Stimulated activated naive CD8-positive, alpha-beta T cell treated with anti-CD3 and anti-CD28 coated beads, Interleukin-15, amount 100 ng/mL, for 72 hours (primary cell): ENCODE measurements around the gene DRGX.

Experiments used
- ATAC-seq: fragments of 150-1000 bp; cut with Tn5 transposase; 2 replicates; pipeline ENCODE4 v1.10.0; 2021; ENCODE audit warnings: mild to moderate bottlenecking, moderate library complexity
- DNase-seq, 2 donors: peaks; one replicate each; pipeline ENCODE4 v3.0.0; 2021 to 2022
- H3K27ac Mint-ChIP-seq, 2 donors: one replicate each; pipeline ENCODE4 v1.8.0; 2022; ENCODE audit warnings: mild to moderate bottlenecking in 2 of 2, mixed read lengths in 2 of 2, moderate library complexity in 2 of 2
- H3K27me3 Mint-ChIP-seq: one replicate; pipeline ENCODE4 v1.8.0; 2022; ENCODE audit warnings: mixed read lengths
- H3K4me1 Mint-ChIP-seq: one replicate; pipeline ENCODE4 v1.8.0; 2022; ENCODE audit warnings: mild to moderate bottlenecking, mixed read lengths
- H3K4me3 Mint-ChIP-seq, 2 donors: one replicate each; pipeline ENCODE4 v1.8.0; 2022; ENCODE audit warnings: mild to moderate bottlenecking in 2 of 2, mixed read lengths in 2 of 2, moderate library complexity in 1 of 2
- H3K9me3 Mint-ChIP-seq, 2 donors: one replicate each; pipeline ENCODE4 v1.8.0; 2022; ENCODE audit warnings: mixed read lengths in 2 of 2

Gene DRGX

DNA sequence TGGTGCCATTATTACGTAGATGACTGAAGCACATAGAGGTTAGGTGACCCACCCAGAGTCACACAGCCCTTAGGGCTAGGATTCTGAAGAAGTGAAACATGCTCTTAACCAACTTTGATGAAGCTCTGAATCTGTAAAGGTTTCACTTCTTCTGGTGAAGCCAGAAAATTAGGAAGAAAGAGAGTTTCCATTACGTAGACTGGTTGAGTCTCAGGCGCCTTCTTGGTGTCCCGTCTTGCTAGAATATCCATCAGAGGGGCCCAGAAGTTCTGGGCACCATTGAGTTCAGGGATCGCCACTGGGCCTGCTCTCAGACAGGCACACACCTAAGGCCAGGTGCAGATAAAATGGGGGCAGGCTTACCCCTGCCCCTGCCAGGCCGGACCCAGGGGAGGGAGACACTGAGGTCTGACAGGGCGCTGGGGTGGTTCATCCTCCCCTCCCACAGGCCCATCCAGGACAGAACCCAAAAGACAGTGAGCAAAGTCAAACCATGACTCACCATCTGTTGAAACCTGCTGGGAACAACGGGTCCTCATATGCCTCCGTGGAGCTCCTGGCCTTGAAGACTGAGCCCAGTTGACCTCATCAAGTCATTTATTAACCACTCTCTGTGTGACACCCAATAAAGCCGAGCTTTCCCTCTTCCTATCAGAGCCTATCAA lies 33.2 kb downstream of the DRGX start:
- DNase-seq (no peak), ATAC-seq (no peak)
- no peak overlapping the region for H3K27ac Mint-ChIP-seq
- no peaks in the 10 kb centered on the region for H3K9me3 Mint-ChIP-seq
- H3K27me3 Mint-ChIP-seq, result peaks cover 18% of the 10 kb centered on the region
- no peak overlapping the region for H3K4me3 Mint-ChIP-seq
- no peaks in the 10 kb centered on the region for H3K4me1 Mint-ChIP-seq

DNA sequence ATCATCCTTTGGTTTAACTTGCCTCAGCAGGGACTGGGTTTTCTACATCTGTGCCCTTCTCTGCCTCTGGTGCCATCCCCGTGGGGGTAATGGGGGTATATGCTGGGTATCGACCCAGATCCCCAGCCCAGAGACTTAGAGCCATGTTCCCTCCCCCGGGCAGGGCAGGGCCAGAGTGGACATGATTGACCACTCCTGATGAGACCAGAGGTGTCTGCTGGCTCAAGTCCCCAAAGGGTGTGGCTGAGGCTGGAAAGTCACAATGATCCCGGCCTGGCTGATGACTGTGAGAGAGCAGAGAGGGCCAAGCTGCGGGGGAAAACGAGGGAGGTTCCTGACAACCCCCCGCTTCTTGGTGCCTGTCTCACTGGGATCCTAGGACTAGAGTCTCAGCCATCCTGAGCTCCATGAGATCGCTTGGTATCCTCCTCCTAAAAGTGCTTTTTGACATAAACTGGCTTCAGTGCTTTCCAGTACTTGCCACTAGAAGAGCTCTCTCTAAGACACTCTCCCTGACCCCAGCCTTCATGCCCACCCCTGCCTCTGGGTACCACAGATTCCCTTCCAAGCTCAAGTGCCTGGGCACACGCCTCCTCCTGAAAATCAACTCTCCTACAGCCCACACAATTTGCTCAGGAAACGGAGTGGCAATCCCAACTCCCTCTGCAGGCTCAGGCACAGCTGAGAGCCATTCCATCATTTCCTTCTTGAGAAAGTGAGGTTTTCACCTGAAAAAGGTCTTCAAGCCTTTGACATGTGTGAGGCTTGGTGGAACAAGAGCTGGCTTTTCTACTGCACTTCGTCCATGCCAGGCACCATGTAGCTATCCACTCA lies 33.9 kb downstream of the DRGX start:
- DNase-seq, result no peak
- H3K4me1 Mint-ChIP-seq, result no peaks in the 10 kb centered on the region
- H3K27me3 Mint-ChIP-seq, result peaks cover 18% of the 10 kb centered on the region
- no peak overlapping the region for H3K27ac Mint-ChIP-seq
- no peaks in the 10 kb centered on the region for H3K9me3 Mint-ChIP-seq
- ATAC-seq, result no peak
- H3K4me3 Mint-ChIP-seq, result no peak overlapping the region

DNA sequence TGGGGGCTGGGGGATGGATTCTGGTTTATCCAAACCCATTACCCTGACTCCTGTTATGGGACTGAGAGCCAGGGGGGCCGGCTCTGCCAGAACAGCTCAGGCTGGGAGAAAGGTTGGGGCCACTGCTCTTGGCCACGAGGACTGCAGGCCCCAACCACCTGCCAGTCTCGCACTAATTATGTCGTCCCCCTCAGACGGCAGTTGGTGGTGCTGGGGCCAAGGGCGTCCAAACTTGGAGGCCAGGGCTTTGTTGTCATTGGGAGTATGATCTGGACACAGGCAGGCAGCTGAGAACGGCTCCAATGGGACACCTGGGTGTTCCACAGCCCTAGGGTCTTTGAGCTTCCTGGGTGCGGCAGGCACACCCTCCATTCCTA lies 34.7 kb downstream of the DRGX start:
- Mint-ChIP-seq H3K27ac (no peak overlapping the region), H3K4me1 (no peaks in the 10 kb centered on the region), H3K9me3 (no peaks in the 10 kb centered on the region), H3K27me3 (peaks cover 18% of the 10 kb centered on the region), H3K4me3 (no peak overlapping the region)
- ATAC-seq, result no peak
- no peak for DNase-seq

DNA sequence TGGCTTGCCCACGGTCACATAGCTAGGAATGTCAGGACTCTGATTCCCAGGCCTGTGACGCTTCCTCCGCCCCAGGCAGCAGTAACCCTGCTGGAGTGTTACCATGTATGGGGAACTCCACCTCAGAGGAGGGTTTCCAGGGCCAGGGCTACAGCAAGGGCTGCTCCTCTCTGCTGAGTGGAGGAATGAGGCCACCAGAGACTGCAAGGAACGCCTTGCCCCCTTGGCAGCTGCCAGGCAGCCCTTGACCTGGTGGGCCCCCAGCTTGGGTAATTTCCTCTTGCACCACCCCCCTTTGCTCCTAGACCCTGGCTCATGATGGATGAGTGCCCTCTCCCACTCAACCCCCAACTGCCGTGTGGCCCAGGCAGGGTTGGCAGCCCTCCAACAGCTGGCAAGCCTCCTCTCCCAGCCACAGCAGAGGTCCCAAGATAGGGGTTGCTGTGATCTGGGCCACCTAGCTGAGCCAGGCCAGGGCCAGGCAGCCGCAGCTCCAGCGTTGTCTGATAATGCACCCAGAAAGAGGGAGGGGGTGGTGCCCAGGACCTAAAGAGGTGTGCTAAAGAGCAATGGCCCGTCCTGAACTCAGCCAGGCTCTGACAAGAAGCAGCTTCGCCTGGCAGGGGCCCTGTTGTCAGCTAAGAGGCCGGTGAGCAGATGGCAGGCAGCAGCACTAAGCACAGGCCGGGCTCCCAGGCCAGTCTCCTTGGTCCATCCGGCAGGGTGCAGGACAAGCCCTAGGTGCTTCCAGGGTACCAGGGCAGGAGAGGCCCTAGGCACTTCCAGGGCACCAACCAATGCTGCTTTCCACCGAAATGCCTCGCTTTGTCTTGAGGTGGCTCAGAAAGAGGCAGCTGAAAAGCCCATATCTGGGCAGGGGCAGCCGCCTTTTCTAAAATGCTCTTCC lies 35.4 kb downstream of the DRGX start:
- peaks cover 18% of the 10 kb centered on the region for H3K27me3 Mint-ChIP-seq
- DNase-seq (no peak), ATAC-seq (no peak)
- no peaks in the 10 kb centered on the region for H3K9me3 Mint-ChIP-seq
- H3K4me1 Mint-ChIP-seq, result no peaks in the 10 kb centered on the region
- no peak overlapping the region for H3K4me3 Mint-ChIP-seq
- no peak overlapping the region for H3K27ac Mint-ChIP-seq

DNA sequence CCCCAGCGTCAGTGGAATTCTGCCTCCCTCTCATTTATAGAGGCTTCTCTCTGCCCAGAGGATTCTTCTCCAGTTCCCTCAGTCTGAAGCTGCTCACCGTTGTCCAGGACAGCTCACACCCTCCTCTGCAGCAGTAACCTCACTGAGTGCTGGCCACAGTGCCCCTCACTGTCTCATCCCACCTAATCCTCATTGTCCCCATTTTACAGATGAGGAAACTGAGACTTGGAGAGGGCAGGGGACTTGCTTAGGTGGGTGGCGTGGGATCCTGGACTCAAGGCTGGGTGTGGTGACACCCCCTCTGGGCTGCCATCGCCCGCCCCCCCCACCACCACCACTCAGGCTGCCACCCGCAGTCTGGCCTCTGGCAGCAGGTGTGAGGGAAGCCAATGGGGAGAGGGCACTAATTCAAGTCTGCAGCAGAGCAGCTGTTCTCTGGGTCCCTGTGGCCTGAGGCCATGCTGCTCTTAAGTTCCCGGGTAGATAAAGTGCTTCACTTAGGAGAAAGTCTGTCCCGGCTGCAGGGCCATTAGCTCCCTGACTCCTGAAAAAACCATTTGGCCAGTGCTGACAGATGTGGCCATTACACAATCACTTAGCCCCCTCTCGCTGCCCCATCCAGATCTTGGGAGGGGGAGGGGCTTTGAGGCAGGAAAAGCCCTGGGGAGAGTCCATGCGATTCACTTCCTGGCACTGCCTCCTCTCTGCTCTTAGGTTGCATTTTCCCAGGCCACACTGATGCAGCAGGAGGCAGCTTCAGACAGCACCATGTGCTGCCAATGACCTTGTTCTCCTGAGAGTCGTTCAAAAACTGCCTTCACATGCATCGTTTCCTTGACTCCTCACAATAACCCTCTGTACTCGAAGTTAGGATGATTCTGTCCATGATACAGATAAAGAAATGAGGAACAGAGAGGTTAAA lies 36.3 kb downstream of the DRGX start:
- peaks cover 18% of the 10 kb centered on the region for H3K27me3 Mint-ChIP-seq
- ATAC-seq, result no peak
- H3K27ac Mint-ChIP-seq, result no peak overlapping the region
- H3K4me1 Mint-ChIP-seq, result no peaks in the 10 kb centered on the region
- H3K4me3 Mint-ChIP-seq, result no peak overlapping the region
- H3K9me3 Mint-ChIP-seq, result no peaks in the 10 kb centered on the region
- no peak for DNase-seq

DNA sequence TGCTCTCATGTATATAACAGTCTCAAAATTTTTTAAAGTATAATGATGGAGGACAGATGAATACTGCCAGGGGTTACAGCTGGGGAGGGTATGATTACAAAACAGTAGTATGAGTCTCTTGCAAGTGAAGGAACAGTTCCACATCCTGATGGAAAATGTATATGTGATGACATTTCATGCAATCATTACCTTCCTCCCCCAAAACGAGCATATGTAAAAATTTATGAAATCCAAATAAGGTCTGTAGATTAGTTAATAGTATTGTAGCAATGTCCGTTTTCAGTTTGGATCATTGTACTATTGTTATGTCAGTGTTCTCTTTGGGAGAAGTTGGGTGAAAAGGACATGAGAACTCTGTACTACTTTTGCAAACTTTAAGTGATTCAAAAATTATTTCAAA lies 38.0 kb downstream of the DRGX start:
- no peak for DNase-seq
- Mint-ChIP-seq H3K4me1 (no peaks in the 10 kb centered on the region), H3K9me3 (no peaks in the 10 kb centered on the region), H3K4me3 (no peak overlapping the region), H3K27ac (no peak overlapping the region), H3K27me3 (peaks cover 17% of the 10 kb centered on the region)
- ATAC-seq, result no peak

DNA sequence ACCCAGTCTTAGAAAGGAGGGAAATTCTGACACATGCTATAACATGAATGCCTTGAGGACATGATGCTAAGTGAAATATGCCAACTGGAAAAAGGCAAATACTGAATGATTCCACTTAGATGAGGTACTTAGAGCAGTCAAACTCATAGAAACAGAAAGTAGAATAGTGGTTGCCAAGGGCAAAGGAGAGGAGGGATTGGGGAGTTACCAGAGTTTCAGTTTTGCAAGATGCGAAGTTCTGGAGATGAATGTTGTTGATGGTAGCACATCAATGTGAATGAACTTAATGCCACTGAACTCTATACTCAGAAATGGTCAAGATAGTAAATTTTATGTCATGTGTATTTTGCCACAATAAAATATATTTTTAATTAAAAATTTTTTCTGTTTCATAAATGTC lies 38.9 kb downstream of the DRGX start:
- peak; percentile 80 for ATAC-seq
- Mint-ChIP-seq H3K27ac (no peak overlapping the region), H3K4me3 (no peak overlapping the region), H3K9me3 (no peaks in the 10 kb centered on the region), H3K4me1 (no peaks in the 10 kb centered on the region), H3K27me3 (peaks cover 11% of the 10 kb centered on the region)
- no peak for DNase-seq

DNA sequence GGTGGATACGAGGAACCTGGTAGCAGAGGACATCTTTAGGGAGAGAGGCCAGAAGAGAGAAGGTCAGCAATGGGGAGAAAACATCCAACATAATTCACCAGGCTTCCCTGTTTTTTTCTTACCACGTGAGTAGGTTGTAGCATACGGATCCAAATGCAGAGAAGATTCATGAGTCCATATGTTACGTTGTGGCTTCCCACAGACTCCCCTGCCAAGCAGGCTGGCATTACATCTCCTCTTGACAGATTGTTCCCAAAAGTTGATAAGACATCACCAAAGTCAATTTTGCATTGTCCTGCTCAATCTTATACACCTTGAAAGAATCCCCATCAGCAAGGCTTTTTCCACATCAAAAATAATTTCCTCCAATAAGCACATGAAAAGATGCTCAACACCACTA lies 39.7 kb downstream of the DRGX start:
- Mint-ChIP-seq H3K9me3 (no peaks in the 10 kb centered on the region), H3K4me1 (no peaks in the 10 kb centered on the region), H3K4me3 (no peak overlapping the region), H3K27ac (no peak overlapping the region), H3K27me3 (peaks cover 11% of the 10 kb centered on the region)
- ATAC-seq (no peak), DNase-seq (no peak)

DNA sequence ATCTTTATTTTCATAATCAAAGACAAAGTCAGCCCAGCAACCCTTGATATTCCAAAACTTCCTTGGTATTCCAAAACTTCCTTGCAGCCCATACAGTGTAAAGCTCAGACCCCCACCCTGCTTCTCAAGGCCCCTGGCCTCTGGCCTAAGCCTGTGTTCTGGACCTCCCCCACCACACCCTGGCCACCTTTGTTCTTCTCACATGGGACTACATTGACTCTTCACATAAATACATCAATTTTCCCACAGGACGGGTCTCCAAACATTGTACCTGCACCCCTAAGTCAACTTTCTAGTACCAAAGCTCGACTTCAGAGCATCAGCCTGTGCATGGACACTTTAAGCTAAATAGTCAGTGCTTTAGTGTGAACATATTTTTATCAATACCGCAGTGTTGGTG lies 40.7 kb downstream of the DRGX start:
- H3K9me3 Mint-ChIP-seq, result peaks cover 3 to 6% of the 10 kb centered on the region in 2 donors
- H3K27ac Mint-ChIP-seq, result no peak overlapping the region
- ATAC-seq, result no peak
- no peaks in the 10 kb centered on the region for H3K4me1 Mint-ChIP-seq
- H3K27me3 Mint-ChIP-seq, result peaks cover 11% of the 10 kb centered on the region
- DNase-seq, result no peak
- no peak overlapping the region for H3K4me3 Mint-ChIP-seq

DNA sequence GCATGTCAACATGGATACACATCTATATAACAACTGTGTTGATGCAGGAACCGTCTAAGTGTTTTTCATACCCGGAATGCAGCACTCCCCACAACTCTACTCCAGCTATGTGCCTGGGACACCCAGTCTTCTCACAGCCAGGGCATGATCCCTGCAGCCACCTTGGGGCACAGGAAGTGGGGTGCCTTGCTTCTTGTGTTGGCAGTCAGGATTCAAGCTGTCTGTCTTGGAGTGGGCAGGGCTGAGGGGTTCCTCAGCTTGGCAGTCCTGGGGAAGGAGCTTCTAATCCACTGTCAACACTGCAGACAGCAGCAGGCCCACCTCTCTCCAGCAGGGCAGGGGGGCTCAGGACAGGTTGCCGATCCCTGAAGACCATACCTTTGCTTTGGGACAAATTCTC lies 41.3 kb downstream of the DRGX start:
- DNase-seq (no peak), ATAC-seq (no peak)
- H3K27ac Mint-ChIP-seq, result no peak overlapping the region

DNA sequence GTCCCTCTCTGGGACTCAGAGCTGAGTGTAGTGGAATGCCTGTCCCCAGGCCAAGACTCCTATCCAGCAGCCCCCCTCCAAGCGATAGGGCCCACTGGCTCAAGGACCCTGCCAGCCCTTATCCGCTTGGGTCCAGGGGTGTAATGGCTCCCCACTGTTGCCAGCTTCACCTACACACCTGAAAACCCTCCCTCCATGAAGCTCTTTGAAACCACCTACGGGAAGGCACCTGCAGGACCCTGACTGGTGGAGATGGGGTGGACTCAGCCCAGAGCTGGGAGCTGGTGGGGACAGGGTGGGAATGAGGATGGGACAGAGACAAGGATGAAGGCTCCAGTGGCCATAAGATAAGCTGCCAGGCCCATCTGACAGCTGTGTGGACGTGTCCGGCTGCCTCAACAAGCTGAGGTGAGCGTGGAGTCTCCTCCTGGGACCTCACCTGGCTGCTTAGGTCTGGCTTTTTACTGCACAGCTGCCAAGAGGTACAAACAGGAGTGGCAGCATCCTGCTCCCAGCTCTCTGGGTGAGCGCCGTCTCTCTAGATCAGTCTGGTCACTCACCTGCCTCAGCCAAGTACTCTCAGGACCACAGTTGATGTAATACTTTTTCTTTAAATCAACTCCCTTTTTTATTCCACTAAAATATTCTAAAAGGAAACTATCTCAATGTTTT lies 41.9 kb downstream of the DRGX start:
- Mint-ChIP-seq H3K4me1 (no peaks in the 10 kb centered on the region), H3K4me3 (no peak overlapping the region), H3K27me3 (peaks cover 8% of the 10 kb centered on the region), H3K9me3 (peaks cover 6 to 18% of the 10 kb centered on the region in 2 donors), H3K27ac (no peak overlapping the region)
- no peak for ATAC-seq
- no peak for DNase-seq

More for the DNA sequence above, 41.3 kb downstream of the DRGX start:
- peaks cover 11% of the 10 kb centered on the region for H3K27me3 Mint-ChIP-seq
- H3K4me1 Mint-ChIP-seq, result no peaks in the 10 kb centered on the region
- peaks cover 6 to 12% of the 10 kb centered on the region in 2 donors for H3K9me3 Mint-ChIP-seq
- H3K4me3 Mint-ChIP-seq, result no peak overlapping the region

DNA sequence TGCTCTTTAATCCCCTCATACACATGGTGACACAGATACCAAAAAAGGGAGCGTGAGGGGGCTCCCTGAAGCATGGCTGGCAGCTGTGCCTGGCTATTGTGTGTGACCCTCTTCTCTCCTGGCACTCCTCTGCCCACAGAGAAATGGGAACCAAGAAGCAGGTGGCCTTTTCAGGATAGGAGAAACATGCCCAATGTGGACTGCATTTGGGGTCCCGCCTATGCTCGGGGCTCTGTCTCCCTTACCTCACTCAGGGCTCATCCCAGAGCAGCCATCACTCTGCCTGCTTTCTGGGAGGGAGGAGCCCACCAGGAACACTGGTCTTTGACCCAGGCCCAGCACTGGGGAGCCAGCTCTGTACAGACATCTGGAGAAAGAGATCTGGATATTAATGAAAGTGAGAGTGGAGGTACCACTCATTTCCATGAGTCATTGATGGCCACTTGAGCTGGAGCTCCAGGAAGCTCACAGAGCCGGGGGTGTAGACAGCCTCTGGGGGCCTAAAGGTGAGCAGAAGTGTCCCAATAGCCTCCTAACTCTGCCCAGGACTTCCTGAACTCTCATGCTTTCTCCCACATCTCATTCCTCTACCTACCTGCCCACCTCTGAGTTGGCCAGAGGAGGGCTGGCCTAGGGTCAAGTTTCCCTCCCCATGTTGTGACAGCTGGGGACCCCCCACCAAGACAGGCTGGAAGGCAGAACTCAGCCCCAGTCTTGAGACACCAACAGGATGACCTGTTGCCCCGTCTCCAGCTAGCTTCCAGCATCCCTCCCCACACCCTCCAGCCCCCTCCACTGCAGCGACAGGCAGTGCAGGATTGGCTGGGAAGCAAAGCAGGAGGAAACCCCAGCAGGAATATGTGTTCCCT lies 42.6 kb downstream of the DRGX start:
- Mint-ChIP-seq H3K27me3 (peaks cover under 1% of the 10 kb centered on the region), H3K4me3 (no peak overlapping the region), H3K27ac (no peak overlapping the region), H3K9me3 (peaks cover 6 to 19% of the 10 kb centered on the region in 2 donors), H3K4me1 (no peaks in the 10 kb centered on the region)
- DNase-seq, result no peak
- no peak for ATAC-seq

DNA sequence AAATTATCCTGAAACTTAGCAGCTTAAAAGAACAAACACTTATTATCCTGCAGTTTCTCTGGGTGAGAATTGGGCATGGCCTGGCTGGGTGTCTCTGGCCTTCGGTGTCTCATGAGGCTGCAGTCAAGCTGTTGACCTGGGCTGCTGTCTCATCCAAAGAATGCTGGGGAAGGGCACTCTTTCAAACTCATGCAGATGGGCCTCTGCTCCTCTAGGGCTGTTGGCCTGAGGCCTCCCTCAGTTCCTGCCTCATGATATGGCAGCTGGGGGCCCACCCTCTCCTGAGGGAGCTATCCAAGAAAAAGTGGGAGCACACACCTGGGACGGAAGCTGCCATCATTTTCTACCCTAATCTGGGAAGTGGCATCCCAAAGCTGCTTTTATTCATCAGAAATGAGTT lies 43.6 kb downstream of the DRGX start:
- DNase-seq, result no peak
- no peak for ATAC-seq
- Mint-ChIP-seq H3K9me3 (peaks cover 6 to 19% of the 10 kb centered on the region in 2 donors), H3K4me1 (no peaks in the 10 kb centered on the region), H3K27ac (no peak overlapping the region), H3K4me3 (no peak overlapping the region), H3K27me3 (no peaks in the 10 kb centered on the region)

DNA sequence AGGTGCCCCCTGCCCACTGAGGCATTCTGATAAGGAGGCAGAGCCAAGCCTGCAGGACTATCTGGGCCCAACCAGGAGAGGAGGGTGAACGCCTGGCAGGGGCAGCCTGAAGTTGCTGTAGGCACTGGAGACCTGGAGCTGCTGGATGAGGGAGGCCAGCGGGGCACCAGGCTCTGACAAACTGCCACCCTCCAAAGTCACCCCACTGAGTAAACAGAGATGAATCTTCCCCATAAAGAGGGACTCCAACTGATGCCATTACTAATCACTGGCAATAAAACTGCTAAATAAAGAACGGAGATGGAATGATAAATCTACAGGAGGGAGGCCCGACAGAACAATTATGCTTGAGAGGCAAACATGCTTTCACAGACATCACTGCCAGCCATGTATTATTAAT lies 44.2 kb downstream of the DRGX start:
- ATAC-seq (no peak), DNase-seq (no peak)
- H3K27me3 Mint-ChIP-seq, result no peaks in the 10 kb centered on the region
- H3K27ac Mint-ChIP-seq, result no peak overlapping the region
- H3K4me1 Mint-ChIP-seq, result no peaks in the 10 kb centered on the region
- H3K9me3 Mint-ChIP-seq, result peaks cover 6 to 19% of the 10 kb centered on the region in 2 donors
- H3K4me3 Mint-ChIP-seq, result no peak overlapping the region
